Measurements from ENCODE around the gene DPF1.
"Not testable (repeated sequence)": the region's sequence is repeated elsewhere in the genome, so short reads cannot be mapped to it uniquely, and the experiment has no call there.

Gene DPF1

DNA sequence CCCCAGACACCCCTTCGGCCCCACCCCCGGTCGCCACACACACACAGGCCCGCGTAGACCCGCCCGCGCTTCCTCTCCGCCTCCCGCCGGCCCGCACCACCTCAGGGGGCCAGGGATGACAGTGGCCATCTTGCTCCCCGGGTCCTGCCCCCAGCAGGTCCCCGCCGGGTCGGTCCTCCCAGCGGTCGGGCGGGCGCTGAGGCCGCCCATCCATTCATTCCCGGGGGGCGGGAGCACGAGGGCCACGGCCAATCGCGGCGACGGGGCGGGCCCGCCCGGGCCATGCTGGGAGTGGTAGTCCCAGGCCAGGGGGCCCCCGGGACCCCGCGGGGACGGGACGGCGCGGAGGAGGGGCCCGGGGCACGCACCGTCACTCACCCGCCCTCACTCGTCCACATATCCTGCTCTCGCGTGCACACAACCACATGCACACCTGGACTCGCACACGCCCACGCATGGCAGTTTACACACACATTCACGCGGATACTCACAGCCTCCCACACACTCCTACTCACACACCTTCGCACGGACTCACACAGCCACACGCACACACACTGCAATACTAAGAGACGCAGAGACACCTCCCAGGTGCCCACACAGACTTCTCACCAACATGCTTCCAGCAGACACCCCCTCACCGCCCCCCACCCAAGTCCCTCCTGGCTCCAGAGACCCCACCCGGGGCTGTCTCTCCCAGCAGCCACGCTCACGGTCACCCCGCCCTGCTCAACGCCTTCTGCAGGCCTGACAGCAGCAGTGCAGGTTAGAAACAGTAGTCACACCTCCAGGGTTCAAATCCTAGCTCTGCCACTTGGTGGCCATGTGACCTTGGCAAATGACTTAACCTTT lies at the start of gene DPF1:
DPF1 (minus strand) TSS at position 209 of the 849 bp plus-strand sequence; CDS start at position 129, 80 bp downstream.
- DNase-seq: peak; percentile 21 to 49

DNA sequence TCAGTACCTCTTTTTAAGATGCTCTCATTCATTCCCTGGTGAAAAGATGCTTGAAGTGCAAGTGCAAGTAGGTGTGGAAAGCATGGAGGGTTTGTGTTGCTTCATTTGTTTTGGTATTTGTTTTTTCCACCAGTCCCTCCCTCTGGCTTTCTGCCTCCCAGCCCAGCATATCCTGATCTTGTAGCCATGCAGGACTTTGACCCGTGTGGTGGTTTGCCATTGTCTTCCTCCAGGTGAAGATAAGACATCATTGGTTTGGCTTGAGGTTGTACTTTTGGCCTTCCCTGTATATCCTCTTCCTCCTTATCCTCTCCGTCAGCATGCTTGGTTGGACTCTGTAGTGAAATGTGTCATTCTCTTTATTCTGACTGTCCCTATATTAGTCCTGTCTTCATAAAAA lies 49.5 kb upstream of the DPF1 start:
- no peak for DNase-seq

DNA sequence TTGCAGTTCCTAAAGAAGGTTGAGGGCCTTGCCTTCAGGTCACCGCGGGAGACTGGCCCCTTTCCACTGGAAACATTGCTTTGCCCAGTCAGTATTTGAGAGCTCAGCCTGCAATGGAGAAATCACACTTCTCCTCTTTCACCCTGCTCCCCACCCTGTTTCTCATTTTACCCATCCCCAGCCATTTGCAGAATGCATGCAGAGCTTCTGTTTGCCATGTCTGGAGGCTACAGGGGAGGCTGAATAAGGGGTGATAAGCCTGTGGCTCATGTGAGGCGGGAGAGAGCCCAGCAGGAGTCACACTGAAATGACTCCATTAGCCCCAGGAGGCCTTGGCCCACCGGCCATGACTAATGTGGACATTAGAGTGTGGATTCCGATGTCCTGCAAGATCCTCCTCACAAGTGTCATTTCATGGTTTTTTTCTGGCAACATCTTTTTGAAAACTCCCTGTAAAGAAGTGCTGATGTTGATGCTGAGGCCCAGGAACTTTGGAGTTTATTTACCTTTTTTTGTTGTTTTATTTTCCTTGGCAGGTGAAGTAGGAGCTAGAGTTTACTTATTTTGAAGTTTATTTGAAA lies 46.7 kb upstream of the DPF1 start:
- no peak for DNase-seq

DNA sequence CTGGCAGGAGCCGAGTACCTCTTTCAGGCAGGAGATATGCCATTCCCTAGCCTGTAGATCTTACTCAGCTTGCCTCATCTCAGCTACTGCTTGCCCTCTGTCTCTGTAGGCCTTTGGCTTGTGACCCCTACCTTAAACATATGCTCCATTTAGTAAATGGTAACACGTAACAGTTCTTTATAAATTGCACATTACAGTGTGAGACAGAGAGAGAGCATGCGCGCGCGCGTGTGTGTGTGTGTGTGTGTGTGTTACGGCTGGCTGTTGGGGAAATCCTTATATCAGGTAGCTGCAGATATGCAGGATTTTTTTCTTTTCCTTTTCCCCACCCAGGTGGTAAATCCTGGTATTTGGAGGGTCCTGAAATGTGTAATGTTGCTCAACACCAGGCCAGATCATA lies 44.5 kb upstream of the DPF1 start:
- no peak for DNase-seq

DNA sequence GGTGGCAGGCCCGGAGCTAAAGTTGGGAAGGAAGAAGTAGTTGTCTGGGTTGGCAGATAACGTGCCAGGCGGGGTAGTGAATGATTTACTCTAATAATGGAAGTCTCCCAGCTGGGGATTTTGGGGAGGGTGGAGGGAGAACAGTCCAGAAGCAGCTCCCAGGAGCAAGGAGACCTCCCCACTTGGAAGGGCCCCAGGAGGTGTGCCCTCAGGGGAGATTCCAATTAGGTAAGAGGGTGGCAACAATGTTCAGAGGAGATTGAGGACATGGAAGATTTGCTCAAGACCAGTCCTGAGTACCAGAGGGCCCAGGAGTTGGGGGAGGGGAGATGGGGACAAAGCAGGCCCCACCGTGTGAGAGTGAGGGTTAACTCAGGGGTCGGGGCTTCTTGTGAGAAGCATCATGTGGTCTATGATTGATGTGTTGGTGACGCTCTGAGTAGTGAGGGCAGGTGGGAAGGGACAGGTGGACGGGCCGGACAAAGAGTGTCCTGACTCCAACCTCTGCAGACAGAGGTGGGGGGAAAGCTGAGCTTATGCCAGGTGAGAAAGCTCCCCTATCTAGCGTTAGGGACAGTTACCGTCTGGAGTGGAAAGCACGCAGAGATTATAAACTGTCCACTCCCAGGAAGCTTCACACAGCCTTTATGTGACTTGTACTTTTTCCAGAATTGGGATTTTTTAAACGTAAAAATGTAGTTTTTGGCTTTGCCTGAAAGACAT lies 43.9 kb upstream of the DPF1 start:
- DNase-seq: no peak

DNA sequence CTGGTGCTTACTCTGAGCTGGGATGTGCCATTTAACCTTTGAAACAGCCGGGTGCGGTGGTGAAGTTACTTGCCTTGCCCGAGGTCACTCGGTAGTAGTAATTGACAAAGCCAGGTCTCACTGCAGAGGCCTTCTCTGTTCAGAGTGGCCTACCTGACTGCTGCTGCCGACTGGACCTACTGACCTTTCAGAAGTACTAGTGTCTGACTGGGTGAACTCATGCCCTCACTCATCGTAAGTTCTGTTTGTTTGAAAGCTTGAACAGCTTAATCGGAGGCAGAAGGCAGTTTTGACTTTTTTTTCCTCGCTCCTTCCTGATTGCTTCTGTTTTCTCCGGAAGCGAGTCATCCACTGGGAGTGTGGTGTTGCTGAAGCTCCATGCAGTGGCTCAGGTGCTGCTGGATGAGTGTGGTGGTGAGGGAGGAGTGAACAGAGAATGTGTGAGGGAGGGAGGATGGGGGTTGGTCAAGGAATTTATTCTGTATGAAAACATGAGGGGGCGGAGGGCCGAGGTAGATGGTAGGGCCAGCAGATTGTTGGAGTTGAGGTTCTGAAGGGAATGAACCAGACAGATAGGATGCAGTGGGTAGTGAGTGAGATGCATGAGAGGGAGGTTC lies 43.1 kb upstream of the DPF1 start:
- no peak for DNase-seq

DNA sequence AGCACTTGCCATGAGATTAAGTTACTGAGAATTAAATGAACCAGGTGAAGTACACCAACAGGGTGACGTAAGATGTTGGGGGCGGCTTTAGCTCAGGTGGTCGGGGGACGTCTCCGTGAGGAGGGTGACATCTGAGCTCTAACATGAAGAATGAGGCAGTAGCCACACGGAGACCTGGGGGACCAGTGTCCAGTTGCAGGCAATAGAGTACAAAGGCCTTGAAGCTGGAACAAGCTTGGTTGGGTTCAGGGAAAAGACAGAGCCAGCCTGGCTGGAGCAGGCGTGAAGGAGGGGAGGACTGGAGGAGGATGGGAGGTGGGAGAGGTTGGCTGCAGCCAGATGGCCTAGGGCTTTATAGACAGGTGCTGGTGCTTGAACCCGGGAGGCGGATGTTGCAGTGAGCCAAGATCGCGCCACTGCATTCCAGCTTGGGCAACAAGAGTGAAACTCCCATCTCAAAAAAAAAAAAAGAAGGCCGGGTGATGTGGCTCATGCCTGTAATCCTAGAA lies 42.0 kb upstream of the DPF1 start:
- DNase-seq: no peak

DNA sequence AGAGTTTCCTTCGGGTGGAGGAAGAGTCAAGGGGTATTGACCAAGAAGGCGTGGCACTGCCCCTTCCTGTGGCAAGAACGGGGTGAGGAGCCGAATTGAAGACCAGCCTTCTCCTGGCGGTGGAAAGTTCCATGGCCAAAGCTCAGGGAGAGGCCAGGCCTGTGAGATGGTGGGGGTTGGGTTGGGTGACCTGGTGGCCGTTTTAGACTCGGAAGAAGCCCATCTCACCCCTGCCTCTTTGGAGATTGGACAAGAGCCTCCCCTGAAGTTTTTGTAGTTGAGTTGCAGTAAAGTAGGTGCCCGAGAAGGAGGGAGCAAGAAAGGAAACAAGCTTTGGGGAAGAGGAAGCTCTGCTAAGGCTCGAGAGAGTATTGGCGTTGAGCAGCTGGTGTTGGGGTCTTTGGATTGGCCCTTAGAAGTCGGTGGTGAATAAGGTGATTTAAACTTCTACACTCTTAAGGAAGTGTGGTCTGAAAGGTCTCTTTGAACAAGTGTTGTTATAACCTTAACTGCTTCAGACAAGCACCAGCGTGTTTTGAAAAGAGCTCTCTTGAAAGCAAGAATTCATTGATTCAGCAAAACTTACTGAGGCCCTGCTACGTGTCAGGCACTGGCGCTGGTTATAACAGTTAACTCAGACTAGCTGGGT lies 41.3 kb upstream of the DPF1 start:
- no peak for DNase-seq

DNA sequence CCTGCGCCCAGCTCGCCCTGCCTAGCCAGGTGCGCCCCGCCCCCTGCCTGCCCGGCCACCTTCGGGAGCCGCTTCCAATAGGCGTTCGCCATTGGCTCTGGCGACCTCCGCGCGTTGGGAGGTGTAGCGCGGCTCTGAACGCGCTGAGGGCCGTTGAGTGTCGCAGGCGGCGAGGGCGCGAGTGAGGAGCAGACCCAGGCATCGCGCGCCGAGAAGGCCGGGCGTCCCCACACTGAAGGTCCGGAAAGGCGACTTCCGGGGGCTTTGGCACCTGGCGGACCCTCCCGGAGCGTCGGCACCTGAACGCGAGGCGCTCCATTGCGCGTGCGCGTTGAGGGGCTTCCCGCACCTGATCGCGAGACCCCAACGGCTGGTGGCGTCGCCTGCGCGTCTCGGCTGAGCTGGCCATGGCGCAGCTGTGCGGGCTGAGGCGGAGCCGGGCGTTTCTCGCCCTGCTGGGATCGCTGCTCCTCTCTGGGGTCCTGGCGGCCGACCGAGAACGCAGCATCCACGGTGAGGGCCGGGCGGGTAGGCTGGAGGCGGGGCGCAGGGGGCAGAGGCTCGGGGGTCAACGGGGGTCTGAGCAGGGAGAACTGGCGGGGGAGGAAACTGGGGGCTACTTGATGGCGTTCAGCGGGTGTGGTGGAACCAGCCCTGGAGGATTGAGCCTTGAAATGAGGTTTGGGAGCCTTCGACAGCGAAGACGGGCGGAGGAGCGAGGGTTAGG lies 40.6 kb upstream of the DPF1 start, which contains the start of gene SPINT2:
SPINT2 (plus strand) TSS at position 88 of the 727 bp plus-strand sequence; CDS start at position 408, 320 bp downstream.
- peak in 1 of 2 donors; percentile 69 for DNase-seq

DNA sequence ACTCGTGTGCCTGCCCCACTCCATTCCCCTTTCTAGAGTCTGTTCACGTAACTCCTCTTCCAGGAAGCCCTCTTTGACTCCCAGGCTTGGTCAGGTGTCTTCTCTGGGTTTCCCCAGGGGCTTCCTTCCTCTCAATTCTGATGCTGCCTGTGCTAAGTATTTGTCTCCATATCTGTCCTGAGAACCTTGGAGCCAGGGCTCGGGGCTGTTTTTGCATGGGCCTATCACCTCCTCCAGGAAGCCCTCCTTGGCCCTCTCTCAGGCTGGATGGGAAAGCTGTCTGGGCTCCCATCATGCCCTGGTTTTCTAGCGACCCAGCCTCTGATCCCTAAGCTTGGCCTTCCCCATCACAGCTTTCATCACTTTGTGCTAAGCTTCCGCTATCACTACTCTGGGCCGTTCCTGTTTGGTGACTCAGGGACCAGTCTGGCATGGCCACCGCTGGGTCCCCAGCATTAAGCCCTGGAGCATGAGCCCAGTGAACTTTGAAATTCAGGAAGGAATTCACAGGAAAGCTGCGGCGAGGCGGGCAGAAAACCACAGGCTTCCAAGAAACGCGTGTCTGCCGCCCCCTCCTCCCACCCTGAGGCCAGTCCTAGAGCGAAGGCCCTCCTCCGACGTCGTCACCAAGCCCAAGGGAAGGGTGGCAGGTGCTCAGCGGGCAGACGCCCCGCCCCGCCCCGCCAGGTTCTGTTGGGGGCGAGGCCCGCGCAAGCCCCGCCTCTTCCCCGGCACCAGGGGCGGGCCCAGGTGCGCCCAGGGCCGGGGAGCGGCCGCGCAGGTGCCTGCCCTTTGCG lies 39.9 kb upstream of the DPF1 start:
- DNase-seq: peak; percentile 87 to 89

DNA sequence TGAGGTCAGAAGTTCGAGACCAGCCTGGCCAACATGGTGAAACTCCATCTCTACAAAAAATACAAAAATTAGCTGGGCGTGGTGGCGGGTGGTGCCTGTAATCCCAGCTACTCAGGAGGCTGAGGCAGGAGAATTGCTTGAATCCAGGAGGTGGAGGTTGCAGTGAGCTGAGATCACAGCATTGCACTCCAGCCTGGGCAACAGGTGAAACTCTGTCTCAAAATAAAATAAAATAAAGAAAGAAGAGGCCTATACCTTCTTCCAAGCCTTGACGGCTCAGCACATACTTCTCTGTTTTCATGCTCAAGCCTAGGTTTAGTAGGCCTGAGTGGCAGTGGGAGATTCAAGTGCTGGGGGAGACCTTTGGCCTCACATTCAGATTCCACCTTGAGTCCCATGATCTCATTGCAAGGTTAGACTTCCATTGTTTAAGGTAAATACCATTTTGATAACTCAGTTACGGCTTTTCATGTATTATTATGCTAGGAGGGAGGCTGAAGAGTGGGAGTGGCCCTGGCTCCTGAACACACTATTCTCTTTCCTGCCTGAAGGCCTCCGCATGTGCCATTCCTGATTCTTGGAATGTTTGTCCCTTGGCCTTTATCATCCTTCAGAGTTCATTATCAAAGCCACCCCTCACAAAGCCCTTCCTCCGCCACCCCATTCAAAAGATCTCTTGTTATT lies 38.7 kb upstream of the DPF1 start:
- DNase-seq: no peak

DNA sequence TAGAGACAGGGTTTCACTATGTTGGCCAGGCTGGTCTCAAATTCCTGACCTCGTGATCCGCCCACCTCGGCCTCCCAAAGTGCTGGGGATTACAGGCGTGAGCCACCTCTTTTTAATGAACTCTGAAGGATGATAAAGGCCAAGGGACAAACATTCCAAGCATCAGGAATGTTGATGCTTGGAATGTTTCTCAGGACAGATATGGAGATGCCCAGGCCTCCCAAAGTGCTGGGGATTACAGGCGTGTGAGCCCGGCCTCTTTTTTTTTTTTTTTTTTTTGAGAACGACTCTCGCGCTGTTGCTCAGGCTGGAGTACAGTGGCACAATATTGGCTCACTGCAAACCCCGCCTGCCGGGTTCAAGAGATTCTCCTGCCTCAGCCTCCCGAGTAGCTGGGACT lies 37.9 kb upstream of the DPF1 start:
- DNase-seq: not testable (repeated sequence)

DNA sequence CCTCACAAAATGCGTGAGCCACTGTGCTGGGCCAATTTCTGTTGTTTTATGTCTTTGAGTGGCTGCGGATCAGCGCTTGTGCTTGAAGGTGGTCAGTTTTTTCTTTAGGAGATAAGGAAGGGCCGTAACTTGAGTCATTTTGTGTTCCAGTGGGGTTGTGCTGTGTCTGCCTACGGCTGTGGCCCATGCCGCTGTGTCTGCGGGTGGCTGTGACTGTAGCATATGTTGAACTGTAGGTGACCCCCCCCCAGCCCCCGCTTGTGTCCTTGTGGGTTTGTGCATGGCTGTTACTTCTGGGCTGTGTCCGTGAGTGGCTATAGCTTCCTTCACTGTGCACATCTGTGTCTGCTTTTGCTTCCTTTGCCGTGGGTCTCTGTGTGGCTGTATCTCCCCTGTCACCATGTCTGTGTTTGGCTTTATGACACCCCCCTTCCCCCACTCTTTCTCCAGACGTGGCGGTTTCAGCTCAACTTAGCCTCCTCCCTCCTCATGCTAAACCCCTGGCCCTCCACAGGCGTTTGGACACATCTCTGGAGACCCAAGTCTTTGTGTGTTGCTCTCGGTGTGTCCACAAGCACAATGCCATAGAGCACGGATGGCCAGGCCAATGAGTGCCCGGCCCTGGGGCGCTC lies 31.5 kb upstream of the DPF1 start:
- no peak for DNase-seq

DNA sequence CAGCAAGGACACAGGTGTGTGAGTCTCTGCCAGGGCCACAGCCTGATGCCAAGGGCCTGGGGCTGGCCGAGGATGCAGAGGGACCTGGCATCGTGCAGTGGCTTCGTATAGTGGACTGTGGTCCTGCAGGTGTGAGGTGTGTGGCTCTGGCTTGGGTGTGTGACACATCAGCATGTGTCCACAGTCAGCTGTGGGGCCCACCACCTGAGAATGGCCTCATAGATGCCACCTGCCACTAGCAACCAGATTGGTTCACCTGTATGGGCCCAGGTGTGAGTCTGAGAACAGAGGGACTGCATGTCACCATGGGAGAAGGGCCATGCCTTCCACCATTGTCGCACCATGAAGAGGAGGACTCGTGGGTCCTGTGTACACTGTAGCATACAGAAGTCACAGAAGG lies 29.8 kb upstream of the DPF1 start:
- DNase-seq: no peak

DNA sequence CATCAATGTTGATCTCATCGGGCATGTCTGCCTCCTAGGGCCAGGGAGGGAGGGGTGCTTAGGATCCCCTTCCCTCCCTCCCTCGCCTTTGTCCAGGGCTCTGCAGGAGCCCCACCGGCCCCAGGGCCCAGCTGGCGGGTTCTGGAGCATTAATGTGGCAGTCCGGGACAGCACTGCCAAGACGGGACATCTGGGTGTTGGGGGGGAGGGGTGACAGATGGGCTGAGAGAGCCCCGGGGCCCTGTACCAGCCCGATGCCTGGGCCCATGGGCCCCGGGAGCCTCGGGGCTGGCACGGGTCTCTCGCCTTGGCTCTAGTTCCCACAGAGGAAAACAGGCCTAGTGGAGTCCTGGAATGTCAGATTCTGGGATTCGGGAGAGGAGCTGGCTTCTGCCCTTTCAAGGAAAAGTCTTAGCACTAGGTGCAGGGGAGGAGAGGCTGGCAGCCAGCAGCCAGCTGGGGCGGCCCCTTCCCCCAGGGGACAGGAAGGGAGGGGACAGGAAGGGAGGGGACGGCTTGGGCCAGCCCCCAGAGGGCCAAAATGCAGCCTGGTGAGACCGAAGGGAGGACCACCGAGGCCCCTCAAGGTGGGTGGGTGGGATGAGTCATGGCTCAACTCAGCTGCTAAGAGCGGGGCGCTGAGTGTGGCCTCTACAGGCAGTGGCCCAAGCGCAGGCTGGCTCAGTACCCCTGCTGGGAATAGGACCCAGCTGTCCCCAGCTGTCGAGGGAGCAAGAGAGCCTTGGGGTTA lies 29.1 kb upstream of the DPF1 start:
- no peak for DNase-seq

DNA sequence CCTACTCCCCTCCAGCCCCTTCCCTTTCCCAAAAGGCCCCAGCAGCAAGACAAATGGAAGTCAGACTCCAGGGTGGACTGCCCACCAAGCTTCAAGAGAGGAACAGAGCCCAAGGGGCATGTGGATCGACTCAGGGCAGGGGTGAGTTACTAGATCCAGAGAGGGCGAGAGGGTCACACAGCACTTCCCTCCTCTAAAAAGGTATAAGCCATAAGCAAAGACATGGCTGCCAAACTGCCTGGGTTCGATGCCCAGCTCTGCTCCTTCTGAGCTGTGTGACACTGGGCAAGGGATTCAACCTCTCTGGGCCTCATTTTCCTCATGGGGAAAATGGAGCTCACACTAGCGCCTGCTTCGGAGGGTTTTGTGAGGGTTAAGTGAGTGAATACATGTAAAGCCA lies 28.4 kb upstream of the DPF1 start:
- DNase-seq: no peak

DNA sequence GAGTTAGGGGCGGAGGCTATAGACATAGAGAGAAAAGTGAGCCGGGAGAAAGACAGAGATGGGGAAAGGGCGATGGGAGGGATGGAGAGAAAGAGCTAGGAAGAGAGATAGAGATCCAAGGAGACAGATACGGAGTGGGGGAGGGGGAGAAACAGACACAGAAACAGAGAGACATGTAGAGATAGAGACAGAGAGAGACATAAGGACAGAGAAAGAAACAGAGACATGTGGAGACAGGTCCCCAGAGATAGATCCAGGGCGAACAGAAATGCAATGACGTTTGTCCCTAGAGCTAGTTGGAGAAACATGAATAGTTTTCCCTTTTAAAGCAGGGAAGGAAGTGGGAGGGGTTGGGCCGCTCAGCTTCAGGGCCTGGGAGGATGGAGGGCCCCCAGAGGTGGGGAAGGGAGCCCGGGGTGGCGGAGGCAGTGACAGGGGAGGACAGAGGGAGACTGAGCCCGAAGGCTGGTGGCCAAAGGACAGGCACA lies 27.6 kb upstream of the DPF1 start:
- no peak for DNase-seq

DNA sequence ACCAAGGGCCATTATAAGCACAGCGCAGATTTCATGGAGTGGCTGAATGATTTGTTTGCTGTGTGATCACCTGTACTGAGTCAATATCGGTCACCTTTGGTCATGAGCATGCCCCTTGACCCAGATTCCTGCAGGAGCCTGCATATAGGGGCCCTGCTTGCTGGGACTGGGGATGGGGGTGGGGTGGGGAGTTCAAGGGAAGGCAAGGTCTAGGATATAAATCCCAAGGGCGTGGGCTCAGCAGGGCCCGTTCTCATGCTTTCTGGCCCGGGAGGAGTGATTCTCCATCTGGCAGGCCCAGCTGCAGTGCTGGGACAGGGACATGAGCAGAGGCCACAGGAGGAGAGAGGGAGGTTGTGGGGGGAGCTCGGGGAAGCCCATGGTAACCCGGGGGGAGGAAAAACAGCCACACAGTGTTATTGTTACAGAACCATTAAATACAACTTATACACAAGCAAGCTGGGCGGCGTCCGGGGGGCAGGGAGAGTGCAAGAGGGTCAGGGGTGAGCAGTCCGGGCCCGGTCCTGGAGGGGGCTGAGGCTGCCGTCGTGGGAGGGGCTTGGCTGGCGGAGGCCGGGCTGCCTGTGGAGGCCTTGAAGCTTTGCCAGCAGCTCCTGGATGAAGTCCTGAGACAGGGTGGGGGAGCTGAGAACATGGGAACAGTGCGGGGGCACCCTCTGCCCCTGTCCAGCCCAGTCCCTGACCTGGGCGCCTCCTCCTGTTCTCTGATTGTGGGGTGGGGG lies 27.0 kb upstream of the DPF1 start:
- no peak for DNase-seq

Measured in CD4-positive, alpha-beta T cell treated with Interferon alpha-2 for 1 hour (primary cell).